ENCODE measurements around the gene NCEH1. TPM values are rescaled to one million over a fixed set of nuclear protein-coding genes. Genes with fewer than 3 reads are reported as not detected.
"Not testable (repeated sequence)": the region's sequence is repeated elsewhere in the genome, so short reads cannot be mapped to it uniquely, and the experiment has no call there.

The NCEH1 gene
- total RNA-seq = 1.8 and 2.3 TPM in 2 replicates
- long read RNA-seq, full-length matches to known transcripts = 3 of 3 reads
- long read RNA-seq, partial matches to known transcripts = 0 of 3 reads
- long read RNA-seq, other reads (novel, unspliced or antisense) = 0 of 3 reads

- TF ChIP-seq CTCF (conservative IDR thresholded peaks at IDR 0.05) = peak; percentile 78
- Mint-ChIP-seq H3K4me1 (peaks cover 15% of the 10 kb centered on the region), H3K27ac (ENCODE audit: unreplicated experiment) (peak within 1 kb of the TSS; percentile 61), H3K4me3 (peak within 1 kb of the TSS; percentile 97), H3K36me3 (ENCODE audit: low read depth) (no peaks in the 10 kb centered on the region), H3K27me3 (ENCODE audit: low read depth) (no peaks in the 10 kb centered on the region), H3K9me3 (no peaks in the 10 kb centered on the region)
- DNase-seq (ENCODE audit: low read depth, low spot score) = peak; percentile 76
Measured at GRCh38 chr3:172710664-172711453, at the start of gene NCEH1. TSS of gene NCEH1 (minus strand) at chr3:172711067. CDS start at chr3:172710984, 83 bp downstream.

- peak overlapping the region; percentile 43 for H3K27ac Mint-ChIP-seq (ENCODE audit: unreplicated experiment)
- H3K4me3 Mint-ChIP-seq; H3K27me3 Mint-ChIP-seq (ENCODE audit: low read depth); H3K4me1 Mint-ChIP-seq; DNase-seq (ENCODE audit: low read depth, low spot score); H3K9me3 Mint-ChIP-seq: not testable (repeated sequence)
- H3K36me3 Mint-ChIP-seq (ENCODE audit: low read depth) = peaks cover 22% of the 10 kb centered on the region
Measured at GRCh38 chr3:172760416-172760815, 49.5 kb upstream of the NCEH1 start.

- Mint-ChIP-seq H3K9me3 (no peaks in the 10 kb centered on the region), H3K27ac (ENCODE audit: unreplicated experiment) (no peak overlapping the region), H3K4me3 (peak overlapping the region; percentile 76), H3K27me3 (ENCODE audit: low read depth) (no peaks in the 10 kb centered on the region), H3K4me1 (peaks cover 30% of the 10 kb centered on the region), H3K36me3 (ENCODE audit: low read depth) (peaks cover 21% of the 10 kb centered on the region)
- no peak for DNase-seq (ENCODE audit: low read depth, low spot score)
- no peak for TF ChIP-seq CTCF (conservative IDR thresholded peaks at IDR 0.05)
Measured at GRCh38 chr3:172753125-172753524, 42.3 kb upstream of the NCEH1 start.

- no peaks in the 10 kb centered on the region for H3K27me3 Mint-ChIP-seq (ENCODE audit: low read depth)
- no peak for DNase-seq (ENCODE audit: low read depth, low spot score)
- H3K36me3 Mint-ChIP-seq (ENCODE audit: low read depth) = peaks cover 21% of the 10 kb centered on the region
- no peak overlapping the region for H3K27ac Mint-ChIP-seq (ENCODE audit: unreplicated experiment)
- no peak for TF ChIP-seq CTCF (conservative IDR thresholded peaks at IDR 0.05)
- no peaks in the 10 kb centered on the region for H3K9me3 Mint-ChIP-seq
- peaks cover 30% of the 10 kb centered on the region for H3K4me1 Mint-ChIP-seq
- H3K4me3 Mint-ChIP-seq = peak overlapping the region; percentile 96
Measured at GRCh38 chr3:172752651-172753050, 41.8 kb upstream of the NCEH1 start.

GRCh38 chr3:172751175-172751704, 40.4 kb upstream of the NCEH1 start:
- DNase-seq (ENCODE audit: low read depth, low spot score) = no peak
- no peak for TF ChIP-seq CTCF (conservative IDR thresholded peaks at IDR 0.05)
- Mint-ChIP-seq H3K4me3 (peak overlapping the region; percentile 96), H3K4me1 (peaks cover 30% of the 10 kb centered on the region), H3K27ac (ENCODE audit: unreplicated experiment) (peak overlapping the region; percentile 99), H3K27me3 (ENCODE audit: low read depth) (no peaks in the 10 kb centered on the region), H3K9me3 (no peaks in the 10 kb centered on the region), H3K36me3 (ENCODE audit: low read depth) (peaks cover 14% of the 10 kb centered on the region)

All from neural crest cell (in vitro differentiated cells).